Fibroblast of gingiva (primary cell): ENCODE results near the gene ERLEC1.
A peak's percentile ranks its signal among the peaks of the same experiment; 100 is the strongest.
"Not testable (repeated sequence)": the region's sequence is repeated elsewhere in the genome, so short reads cannot be mapped to it uniquely, and the experiment has no call there.

ENCODE experiments used
- DNase-seq: peaks from one replicate; pipeline ENCODE4 v3.0.0-alpha.2; 2011; ENCODE audit warnings: low read depth

ERLEC1 gene

GRCh38 chr2:53786705-53787613, at the start of gene ERLEC1, which contains the start of gene ASB3:
ERLEC1 (plus strand) TSS chr2:53787044; CDS start chr2:53787211, 167 bp downstream.
ASB3 (minus strand) TSS chr2:53786953; CDS start chr2:53765572, 21,381 bp downstream.
- peak; percentile 85 for DNase-seq

- no peak for DNase-seq
Measured at GRCh38 chr2:53737091-53737490, 49.8 kb upstream of the ERLEC1 start.

DNA sequence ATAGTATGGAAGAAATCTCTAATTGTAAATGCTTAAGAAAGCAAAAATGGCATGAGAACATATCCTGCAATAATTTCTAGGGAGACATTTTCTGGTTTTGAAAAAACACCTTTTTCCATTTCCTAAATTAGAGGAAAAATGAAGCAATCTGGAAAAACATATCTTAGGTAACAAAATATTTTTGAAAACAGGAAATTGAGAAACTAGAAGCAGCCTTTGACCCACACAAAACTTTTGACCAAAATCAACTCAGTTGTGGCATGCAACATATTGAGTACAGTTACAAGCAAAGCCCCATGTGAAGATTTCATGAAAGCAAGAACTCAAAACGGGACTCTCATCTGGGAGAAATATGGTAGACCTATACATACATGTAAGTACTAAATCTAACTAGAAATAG, 47.8 kb upstream of the ERLEC1 start:
- peak; percentile 55 for DNase-seq

GRCh38 chr2:53740170-53740569, 46.7 kb upstream of the ERLEC1 start:
- peak; percentile 55 for DNase-seq

- DNase-seq, result peak; percentile 66
Measured at GRCh38 chr2:53744395-53745065, 42.3 kb upstream of the ERLEC1 start.

DNA sequence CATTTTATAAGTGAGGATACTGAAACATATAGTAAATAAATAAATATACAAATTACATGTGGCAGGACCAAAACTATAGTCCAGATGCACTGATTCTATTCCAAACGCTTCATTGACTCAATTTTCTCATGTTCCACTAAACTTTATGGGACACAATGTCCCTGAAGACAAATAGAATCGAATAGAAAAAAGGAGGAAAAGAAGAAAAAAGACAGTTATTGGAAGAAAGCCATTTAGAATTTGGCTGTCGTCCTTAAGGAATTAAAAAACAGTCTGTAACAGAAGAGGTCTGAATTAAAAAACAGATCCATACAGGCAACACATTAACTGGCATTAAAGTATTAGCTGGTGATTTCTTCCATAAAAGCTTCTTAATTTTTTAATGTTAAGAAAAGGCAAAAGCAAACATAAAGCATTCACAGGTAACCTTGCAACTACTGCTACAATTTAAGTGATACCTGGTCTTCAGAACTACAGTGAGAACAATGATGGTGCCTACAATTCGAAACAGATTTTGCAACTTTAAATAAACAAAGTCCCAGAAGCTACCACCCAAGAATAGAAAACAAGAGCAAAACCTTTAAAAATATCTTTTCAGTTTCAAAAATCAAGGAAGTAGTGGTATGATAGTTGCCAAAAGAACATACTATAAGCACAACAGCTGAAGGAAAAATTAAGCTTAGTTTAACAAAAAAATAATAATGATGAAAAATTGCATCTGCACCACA, 36.6 kb upstream of the ERLEC1 start:
- DNase-seq, result no peak

- DNase-seq, result no peak
Measured at GRCh38 chr2:53751728-53752127, 35.1 kb upstream of the ERLEC1 start.

DNA sequence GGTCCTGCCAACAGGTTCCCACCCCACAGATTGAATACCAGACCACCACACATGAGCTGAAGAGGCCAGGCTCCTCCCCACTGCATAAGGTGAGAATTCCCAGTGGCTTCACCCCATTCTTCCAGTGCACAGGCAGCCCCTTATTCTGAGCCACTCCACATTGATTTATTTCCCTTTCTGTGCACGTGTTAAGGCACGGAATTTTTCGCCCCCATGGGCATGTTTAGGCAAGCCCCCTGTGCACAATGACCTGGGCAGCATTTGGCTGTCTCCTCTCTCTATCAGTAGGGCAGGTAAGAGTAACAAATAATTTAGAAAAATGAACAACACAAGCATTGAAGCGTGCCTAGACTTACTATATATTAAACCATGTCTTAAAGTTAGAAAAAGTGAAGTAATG, 34.5 kb upstream of the ERLEC1 start:
- no peak for DNase-seq

DNA sequence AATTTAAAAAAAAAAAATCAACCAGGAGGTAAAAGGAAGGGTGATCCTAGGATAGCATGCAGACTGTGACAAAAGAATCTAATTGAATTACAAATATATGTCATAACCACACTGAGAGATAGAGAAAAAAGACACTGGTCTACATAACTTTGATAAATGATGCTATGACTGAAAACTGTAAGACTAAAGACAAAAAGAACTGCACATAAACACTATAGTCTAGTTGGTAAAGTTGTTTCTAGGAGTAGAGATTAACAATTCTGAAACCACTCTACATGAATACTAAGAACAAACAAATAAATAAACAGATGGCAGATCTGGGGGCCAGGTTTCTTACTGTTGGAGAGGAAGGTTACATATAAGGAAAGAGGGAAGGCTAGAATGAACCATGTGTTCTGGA, 33.8 kb upstream of the ERLEC1 start:
- DNase-seq, result no peak

- DNase-seq, result peak; percentile 45
Measured at GRCh38 chr2:53755121-53755520, 31.7 kb upstream of the ERLEC1 start.

- DNase-seq, result no peak
Measured at GRCh38 chr2:53756644-53757043, 30.2 kb upstream of the ERLEC1 start.

GRCh38 chr2:53757206-53757605, 29.6 kb upstream of the ERLEC1 start:
- DNase-seq, result not testable (repeated sequence)

- no peak for DNase-seq
Measured at GRCh38 chr2:53765767-53766166, 21.1 kb upstream of the ERLEC1 start.

DNA sequence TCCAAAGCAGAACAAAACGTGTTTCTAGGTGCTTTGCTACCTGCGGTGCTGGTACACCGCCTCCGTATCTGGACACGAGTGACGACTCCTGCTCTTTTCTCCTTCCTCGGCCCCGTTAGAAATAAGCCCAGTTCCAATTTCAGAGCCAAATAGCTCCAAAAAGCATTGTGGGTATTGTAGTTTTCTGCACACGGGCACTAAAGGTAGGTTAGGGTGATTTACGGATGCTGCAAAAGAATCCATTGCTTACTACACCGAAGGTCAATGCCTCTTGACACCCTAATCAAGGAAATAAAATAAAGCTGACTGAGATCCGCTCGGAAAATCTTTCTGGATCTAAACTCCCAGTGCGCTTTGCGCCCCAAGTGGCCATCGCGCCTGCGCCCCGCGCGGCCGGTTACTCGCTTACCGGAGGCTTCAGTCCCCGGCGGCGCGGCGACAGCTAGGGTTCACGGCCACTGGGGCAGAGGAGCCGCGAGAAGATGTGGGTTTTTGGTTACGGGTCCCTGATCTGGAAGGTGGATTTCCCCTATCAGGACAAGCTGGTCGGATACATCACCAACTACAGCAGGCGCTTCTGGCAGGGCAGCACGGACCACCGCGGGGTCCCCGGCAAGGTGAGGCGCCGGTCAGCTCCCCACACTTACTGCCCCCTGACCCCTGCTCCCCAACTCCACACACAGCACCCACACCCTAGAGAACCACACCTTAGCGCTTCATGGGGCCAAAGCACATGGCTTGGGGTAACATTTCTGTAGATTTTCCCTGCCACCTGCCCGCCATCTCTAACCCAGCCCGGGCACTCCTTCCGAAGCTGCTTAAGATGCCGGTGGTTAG, 19.2 kb upstream of the ERLEC1 start, which contains the start of gene CHAC2:
TSS of gene CHAC2 (plus strand) at position 400 of the 837 bp plus-strand sequence. CDS start at position 483, 83 bp downstream.
- peak; percentile 71 for DNase-seq

- no peak for DNase-seq
Measured at GRCh38 chr2:53768242-53768542, 18.7 kb upstream of the ERLEC1 start.

GRCh38 chr2:53769318-53769945, 17.4 kb upstream of the ERLEC1 start:
- no peak for DNase-seq

DNA sequence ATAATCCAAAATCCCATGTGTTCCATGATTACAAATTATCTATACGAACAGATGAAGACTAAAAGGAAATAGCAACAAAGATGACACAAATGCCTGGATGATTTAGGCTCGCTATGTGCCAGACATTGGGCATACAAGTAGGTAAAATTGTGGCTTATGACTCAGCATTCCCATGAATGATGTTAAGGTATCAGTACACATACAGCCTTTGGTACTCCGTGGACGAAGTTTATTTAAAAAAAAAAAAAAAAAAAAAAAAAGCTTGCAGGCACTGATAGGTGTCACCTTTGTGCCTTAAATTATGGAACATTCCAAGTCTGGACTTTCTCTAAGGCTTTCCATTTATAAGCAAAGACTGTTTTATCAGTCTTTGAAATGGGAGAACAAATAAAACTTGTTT, 16.6 kb upstream of the ERLEC1 start:
- DNase-seq, result no peak

DNA sequence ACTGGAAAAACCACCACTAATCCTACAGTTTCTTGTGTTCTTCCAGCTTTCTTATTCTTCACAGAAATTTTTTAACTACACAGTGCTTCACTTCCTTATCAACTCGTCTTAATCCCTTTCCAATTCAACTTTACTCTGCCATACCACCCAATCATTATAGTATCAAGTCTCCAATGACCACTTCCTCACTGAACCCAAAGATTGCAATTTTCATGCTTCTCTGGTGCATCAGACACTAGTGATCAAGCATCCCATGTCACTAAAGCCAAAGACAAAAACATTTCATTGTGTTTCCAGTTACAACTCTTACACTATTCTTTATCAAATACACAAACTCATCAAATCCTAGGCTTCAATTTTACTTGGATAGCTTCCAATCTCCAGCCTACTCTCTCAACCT, 9.7 kb upstream of the ERLEC1 start:
- no peak for DNase-seq

GRCh38 chr2:53778536-53779162, 8.2 kb upstream of the ERLEC1 start:
- DNase-seq, result no peak

GRCh38 chr2:53780056-53780455, 6.8 kb upstream of the ERLEC1 start:
- no peak for DNase-seq

DNA sequence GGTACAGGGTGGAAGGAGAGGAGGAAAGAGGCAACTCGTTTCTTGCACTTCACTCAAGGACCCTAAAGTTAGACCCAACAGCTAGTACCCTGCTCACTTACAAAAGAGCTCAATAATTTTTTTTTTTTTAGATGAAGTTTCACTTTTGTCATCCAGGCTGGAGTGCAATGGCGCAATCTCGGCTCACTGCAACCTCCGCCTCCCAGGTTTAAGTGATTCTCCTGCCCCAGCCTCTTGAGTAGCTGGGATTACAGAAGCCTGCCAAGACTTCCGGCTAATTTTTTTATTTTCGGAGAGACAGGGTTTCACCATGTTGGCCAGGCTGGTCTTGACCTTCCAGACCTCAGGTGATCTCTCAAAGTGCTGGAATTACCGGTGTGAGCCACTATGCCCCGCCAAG, 4.2 kb upstream of the ERLEC1 start:
- DNase-seq, result no peak
